GM18517 (cell line): ENCODE measurements around the gene EIF4G1.

Source experiments
- ATAC-seq: cut with Tn5 transposase; IDR thresholded peaks from one replicate; pipeline ENCODE4 v1.9.1; 2021; ENCODE audit warnings: mild to moderate bottlenecking, moderate library complexity; ENCODE audit not compliant: unreplicated experiment

The EIF4G1 gene

DNA sequence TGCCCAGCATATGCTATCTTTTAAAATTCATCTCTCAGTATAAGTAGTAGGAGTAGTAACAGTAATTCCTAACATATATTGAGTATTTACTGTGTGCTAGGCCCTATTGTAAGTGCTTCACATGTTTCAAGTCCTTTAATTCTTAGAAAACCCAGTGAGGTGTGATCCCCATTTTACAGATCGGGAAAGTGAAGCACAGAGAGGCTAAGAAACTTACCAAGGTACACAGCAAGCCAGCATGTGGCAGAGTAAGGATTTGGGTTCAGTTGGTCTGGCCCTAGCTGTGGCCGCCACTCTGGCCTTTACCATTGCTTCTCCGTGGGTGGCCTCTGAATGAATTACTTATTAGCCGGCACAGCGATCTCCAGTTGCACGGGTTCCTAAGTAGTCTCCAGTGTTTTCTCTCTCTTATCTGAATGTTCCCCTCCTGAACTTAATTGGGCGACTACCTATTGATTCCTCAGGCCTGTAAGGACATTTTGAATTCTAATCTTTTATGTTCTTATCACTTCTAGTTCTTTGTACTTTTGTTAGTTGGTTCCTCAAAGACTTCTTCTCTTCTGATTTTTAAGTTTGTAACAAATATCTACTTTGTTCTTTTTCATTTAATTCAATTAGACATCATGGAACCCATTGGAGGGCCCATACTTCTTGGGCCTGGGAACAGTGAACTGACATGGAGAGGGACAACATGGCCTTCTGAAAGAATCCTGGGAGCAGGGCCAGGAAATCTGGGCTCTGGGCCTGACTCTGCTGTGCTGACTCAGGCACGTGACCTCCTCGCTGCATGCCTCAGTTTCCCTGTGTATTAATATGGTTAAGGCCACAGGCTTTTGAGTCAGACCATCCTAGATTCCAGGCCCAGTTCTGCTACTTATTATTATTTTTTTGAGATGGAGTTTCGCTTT lies 35.4 kb downstream of the EIF4G1 start:
- no peak for ATAC-seq

GRCh38 chr3:184350618-184351017 lies 36.2 kb downstream of the EIF4G1 start:
- no peak for ATAC-seq

DNA sequence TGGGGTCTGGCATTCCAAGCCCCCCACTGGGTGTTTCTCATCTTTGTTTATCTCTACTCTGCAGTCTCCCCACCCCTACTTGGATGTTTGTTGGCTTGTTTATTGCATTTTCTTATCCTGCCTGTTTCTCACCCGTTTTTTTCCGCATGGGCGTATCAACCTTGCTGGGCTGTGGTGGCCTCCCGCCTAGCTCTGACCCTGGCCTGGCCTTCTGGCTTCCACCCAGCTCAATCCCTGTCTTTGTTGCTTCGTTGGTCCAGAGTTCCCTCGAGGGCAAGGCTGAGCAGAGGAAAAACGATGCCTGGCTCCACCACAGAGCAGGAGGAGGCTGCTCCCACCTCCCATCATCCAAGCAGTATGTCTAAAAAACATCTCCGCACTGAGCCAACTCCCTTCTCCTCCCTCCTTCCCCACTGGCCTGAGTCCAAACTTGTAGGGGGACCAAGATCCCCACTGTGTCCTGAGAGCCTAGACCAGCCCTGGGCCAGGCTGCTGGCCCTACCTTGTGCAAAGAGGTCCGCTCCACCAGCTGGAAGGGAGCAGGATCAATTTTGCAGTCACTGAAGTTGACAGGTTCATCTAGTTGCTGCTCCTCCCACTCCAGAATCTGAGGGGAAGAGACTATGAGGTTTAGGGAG lies 37.2 kb downstream of the EIF4G1 start:
- no peak for ATAC-seq

- no peak for ATAC-seq
These were observed 37.9 kb downstream of the EIF4G1 start for GRCh38 chr3:184352149-184352785.

- no peak for ATAC-seq
These were observed 38.6 kb downstream of the EIF4G1 start for GRCh38 chr3:184352897-184353545.

DNA sequence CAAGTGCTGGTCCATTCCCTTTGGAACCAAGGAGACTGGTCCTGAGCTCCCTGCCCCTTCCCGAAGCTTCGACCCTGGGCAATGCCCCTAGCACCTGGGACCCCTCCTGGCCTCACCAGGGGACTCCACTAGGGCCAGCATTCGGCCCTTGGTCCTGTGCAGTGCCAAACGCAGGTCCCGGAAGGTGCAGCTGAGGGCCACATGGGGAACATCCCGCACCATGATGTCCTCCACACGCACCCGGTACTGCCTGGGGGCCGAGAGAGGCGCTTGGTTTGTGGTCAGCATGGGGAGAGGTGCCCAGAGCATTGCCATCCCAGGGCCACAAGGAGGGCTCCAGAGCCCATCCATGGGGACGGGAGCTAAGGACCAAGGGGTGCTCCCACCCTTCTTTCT lies 39.1 kb downstream of the EIF4G1 start:
- ATAC-seq = no peak

DNA sequence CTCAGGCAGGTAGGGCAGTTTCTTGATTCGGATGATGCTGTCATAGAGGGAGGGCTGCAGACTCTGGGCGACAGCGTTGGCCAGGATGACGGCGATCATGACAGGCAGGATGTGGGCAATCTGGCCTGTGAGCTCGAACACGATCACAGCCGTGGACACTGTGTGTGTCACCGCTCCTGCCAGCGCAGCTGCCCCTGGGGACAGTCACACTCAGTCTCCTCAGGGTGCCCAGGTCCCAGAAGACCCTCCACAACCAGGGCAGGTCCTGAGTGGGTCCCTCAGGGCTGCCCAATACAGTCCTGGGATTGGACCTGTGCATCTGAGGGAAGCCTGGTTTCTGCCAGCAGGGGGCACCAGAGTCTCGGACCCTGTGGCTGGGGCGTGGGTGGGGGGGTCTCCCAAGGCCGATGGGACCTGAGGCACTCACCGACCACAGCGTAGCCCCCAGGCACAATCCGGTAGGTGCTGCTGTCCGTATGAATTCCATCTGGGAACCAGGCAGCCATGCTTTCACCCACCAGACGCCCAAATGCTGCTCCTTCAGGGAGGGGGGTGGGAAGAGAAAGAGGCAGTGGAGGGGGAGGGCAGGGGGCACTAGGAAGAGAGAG lies 39.8 kb downstream of the EIF4G1 start:
- no peak for ATAC-seq

DNA sequence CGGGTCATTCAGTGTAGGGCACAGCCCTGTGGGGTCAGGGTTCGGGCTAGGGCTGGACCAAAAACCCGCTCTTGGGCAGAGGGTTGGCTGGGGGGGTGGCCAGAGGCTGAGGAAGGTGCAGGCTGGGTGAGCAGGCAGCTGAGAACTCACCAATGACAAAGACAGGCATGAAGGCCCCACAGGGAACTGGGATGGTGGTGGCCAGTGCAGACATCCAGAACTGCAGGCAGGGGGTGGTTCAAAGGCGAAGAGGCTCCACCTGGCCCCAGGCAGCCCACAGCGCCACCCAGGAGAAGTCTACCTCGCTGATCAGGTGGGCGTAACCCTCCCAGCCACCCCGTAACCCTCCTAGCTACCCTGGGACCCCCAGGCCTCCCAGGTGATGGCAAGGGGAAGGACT lies 40.3 kb downstream of the EIF4G1 start:
- ATAC-seq = no peak

DNA sequence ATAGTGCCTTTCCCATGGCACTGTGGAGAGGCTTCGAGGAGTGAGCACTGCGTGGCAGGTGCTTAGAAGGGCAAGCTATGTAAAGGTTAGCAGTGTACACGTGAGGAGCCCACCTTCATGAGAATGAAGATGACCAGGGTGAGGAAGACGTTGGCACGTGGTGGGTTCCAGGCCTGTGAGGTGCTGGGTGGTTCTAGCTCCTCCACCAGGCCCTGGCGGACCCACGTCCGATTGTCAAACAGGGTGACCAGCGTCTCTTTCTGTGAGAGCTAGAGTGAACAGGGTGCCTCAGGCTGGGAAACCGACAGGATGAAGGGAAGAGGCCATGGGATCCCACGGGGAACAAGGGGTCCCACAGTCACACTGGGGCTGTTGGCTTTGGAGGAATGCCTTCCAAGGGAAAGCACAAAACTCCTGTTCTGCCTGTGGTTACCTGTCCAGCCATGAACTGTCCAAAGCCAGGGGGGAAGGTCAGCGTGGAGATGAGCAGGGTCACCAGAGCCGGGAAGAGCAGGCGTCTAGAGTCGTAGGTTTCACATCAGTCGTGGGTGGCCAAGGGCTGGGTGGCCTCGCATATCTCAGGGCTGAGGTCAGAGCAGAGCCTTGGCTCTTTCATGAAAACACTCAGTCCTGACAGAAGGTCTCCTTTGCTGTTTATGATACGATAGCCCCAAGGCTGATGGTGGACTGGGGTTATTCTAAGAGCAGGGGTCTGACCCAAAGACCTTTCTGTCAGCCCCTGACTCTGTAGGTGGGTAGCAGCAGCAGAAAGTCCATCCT lies 41.0 kb downstream of the EIF4G1 start:
- no peak for ATAC-seq

- ATAC-seq = no peak
These were observed 43.1 kb downstream of the EIF4G1 start for GRCh38 chr3:184357248-184358123.

DNA sequence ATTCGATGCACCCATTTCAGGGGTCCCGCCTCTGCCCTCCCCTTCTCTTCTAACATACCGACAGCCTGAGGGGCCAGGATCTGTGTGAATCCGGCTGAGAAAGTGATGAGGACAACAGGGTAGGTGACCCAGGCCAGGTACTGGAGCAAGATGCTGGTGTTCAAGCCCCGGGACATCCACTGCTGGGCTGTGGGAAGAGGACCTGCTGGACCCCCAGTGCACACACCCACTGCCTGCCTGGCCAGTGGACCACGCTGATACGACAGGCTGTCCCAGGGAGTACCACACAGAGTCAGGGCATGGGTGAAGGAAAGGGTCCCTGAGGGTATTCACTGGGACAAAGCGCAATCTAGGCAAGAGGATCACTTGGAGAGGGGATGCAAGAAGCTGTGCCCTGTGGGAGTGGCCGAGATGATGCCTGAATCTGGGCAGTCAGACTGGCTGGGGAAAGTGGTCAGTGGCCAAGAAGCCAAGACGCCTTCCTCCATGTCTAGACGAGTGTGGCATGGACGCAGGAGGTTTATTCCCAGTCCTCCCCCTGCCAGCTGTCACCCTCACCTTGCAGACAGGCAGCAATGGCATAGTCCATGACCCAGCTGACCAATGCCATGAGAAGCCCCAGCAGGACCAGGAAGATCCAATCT lies 43.8 kb downstream of the EIF4G1 start:
- no peak for ATAC-seq

GRCh38 chr3:184358921-184359350 lies 44.5 kb downstream of the EIF4G1 start:
- ATAC-seq = no peak

DNA sequence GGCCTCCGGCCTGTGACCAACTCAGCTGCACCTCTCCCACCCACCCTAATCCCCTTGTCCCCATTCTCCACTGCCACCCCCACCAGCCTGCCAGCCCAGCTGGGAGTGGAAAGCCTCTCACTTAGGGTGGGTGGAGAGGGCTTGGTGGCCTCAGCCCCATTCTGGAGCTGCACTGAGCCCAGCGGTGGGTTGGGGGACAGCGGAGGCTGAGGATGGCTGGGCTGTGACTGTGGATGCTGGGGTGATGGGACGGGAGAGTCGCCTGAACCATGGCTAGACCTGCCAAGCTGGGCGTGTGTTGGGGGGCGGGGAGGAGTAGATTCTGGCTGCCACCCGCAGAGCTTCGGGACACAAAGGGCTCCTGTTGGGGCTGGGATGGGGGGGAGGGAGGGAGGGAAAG lies 45.2 kb downstream of the EIF4G1 start:
- ATAC-seq = no peak

GRCh38 chr3:184360070-184360928 lies 45.9 kb downstream of the EIF4G1 start:
- no peak for ATAC-seq

DNA sequence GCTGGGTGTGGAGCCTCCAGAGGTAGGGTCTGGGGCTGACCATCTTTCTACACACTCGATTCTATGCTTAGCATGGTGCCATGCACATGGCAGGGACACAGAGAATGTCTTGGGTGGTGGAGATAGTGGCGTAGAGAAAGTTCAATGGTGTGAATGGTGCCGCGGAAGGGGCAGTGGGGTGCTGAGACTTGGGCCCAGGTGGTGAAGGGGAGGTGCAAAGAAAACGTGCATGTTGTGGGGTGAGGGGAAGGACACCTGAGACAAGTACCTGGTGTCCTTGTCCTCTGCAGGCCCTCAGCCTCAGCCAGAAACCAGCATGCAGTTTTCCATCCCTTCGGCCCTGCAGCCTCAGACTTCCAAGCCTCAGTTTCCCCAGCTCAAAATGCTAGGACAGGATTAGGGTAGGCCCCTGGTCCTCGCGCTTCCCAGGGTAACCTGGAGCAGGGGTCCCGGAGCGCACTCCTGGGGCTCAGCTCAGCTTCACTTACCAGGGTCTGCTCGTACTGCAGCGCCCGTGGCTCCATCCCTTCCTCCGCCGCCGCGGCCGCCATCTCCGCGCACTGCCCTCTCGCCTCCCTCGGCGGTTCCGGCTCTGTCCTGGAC lies 46.6 kb downstream of the EIF4G1 start:
- ATAC-seq = no peak

DNA sequence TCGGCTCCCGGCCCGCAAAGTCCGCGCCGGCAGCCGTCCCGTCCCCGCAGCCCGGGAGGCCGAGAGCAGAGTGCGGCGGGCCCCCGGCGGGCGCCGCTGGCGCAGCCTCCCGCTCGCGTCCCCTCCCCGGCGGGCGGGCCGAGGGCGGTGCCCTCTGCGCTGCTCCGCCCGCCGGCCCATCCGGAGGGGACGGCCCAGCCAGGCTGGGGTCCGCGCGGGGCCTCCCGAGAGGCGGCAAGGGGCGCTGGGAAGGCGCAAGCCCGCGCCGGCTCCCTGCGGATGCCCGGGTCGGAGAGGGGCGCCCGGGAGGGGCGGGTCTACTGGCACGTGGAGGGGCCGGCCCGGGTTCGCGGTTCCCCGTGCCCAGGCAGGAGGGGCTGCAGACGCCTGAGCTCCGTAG lies 47.1 kb downstream of the EIF4G1 start, which contains the start of the genes CLCN2 and POLR2H:
TSS of gene CLCN2 (minus strand) at position 74 of the 400 bp plus-strand sequence. CDS start 126 bp downstream, outside the sequence.
TSS of gene POLR2H (plus strand) at position 179 of the 400 bp plus-strand sequence. CDS start 1,783 bp downstream, outside the sequence.
- ATAC-seq = no peak
